ENCODE measurements around the gene AGXT2. TPM values are rescaled to one million over a fixed set of nuclear protein-coding genes. Genes with fewer than 3 reads are reported as not detected.

AGXT2 gene, protein sequence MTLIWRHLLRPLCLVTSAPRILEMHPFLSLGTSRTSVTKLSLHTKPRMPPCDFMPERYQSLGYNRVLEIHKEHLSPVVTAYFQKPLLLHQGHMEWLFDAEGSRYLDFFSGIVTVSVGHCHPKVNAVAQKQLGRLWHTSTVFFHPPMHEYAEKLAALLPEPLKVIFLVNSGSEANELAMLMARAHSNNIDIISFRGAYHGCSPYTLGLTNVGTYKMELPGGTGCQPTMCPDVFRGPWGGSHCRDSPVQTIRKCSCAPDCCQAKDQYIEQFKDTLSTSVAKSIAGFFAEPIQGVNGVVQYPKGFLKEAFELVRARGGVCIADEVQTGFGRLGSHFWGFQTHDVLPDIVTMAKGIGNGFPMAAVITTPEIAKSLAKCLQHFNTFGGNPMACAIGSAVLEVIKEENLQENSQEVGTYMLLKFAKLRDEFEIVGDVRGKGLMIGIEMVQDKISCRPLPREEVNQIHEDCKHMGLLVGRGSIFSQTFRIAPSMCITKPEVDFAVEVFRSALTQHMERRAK
- total RNA-seq (not detected in 2 replicates), polyA plus RNA-seq (not detected in 2 replicates), polyA minus RNA-seq (not detected in 2 replicates), Bru-seq, nascent RNA (percentile 1 among the genes with signal in this experiment), BruChase-seq, experiment 1, labeled RNA remaining after a 6-hour chase (percentile 3 among the genes with signal in this experiment), BruChase-seq, experiment 2, labeled RNA remaining after a 2-hour chase (percentile 2 among the genes with signal in this experiment)
- not detected in 2 replicates for polyA plus RNA-seq (2011; cell fraction: cytosol; rRNA removed)
- polyA plus RNA-seq (2011; cell fraction: nucleus; rRNA removed), result not detected in 2 replicates
- polyA plus RNA-seq (2012), result not detected in 2 replicates
- not detected for polyA minus RNA-seq (2011; cell fraction: cytosol; rRNA and poly(A)+ RNA removed)
- polyA minus RNA-seq (2011; cell fraction: nucleus; rRNA and poly(A)+ RNA removed), result not detected in 2 replicates
- long read RNA-seq, result 0 reads

DNA sequence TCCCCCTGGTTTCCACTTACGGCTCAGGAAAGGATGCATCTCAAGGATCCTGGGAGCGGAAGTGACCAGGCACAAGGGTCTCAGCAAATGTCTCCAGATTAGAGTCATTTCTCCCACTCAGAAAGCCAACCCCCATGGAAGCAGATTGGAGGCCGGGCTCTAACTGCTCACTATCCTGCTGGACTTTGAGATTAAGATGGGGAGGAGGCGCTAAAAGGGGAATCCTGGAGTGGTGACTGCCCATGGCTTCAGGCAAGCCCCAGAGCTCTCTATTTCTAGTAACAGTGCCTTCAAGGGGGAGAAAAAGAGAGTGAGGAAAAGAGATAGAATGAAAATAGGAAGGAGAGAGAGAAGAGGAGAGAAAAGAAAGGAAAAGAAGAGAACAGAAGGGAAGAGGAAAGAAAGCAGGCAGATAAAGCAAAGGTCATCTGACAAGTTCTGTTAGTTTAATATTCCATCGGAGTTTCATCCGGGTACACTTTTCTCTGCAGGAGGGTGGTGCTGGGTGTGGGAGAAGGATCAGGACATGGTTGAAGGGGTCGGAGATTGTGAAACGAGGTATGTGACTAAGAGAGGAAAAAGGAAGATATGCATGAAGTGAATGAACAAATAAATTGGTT is at the start of gene AGXT2:
Gene AGXT2, minus strand, starts transcription at position 165 of the 620 bp plus-strand sequence. Its CDS starts 57 bp downstream, at position 108.
- H3K79me2 ChIP-seq (ENCODE audit: control insufficient read depth, insufficient read depth, low read length), result no peaks in the 10 kb centered on the region
- TF ChIP-seq, protein P1, sequence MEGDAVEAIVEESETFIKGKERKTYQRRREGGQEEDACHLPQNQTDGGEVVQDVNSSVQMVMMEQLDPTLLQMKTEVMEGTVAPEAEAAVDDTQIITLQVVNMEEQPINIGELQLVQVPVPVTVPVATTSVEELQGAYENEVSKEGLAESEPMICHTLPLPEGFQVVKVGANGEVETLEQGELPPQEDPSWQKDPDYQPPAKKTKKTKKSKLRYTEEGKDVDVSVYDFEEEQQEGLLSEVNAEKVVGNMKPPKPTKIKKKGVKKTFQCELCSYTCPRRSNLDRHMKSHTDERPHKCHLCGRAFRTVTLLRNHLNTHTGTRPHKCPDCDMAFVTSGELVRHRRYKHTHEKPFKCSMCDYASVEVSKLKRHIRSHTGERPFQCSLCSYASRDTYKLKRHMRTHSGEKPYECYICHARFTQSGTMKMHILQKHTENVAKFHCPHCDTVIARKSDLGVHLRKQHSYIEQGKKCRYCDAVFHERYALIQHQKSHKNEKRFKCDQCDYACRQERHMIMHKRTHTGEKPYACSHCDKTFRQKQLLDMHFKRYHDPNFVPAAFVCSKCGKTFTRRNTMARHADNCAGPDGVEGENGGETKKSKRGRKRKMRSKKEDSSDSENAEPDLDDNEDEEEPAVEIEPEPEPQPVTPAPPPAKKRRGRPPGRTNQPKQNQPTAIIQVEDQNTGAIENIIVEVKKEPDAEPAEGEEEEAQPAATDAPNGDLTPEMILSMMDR (IDR thresholded peaks at IDR 0.05; ENCODE audit: extremely low read depth in 1 of 2, insufficient read depth in 1 of 2, low read depth in 1 of 2, low read length in 2 of 2), result no peak
- dilution Hi-C loops (cut with MboI; ENCODE audit: extremely low pct_ligation_motif_present, low sequenced_read_pairs) (no loop called here), intact Hi-C loops (cut with micrococcal nuclease) (no loop called here)
- ChIA-PET CTCF (no interaction called here), POLR2A (no interaction called here)
- no peaks in the 10 kb centered on the region for H4K20me1 ChIP-seq (replicated peaks; ENCODE audit: control insufficient read depth, extremely low read depth, insufficient read depth, low read length)
- H3K27me3 ChIP-seq (ENCODE audit: control insufficient read depth in 2 of 2, insufficient read depth in 2 of 2, low read length in 2 of 2), result peaks cover 0 to 2% of the 10 kb centered on the region in 2 experiments
- no peak within 1 kb of the TSS for H3K9ac ChIP-seq (replicated peaks; ENCODE audit: extremely low read depth, insufficient read depth, low read length)
- no peaks in the 10 kb centered on the region for H3K36me3 ChIP-seq (ENCODE audit: control insufficient read depth in 2 of 2, extremely low read depth in 1 of 2, insufficient read depth in 2 of 2, low read length in 2 of 2)
- no peak within 1 kb of the TSS for H3K4me2 ChIP-seq (ENCODE audit: insufficient read depth, low read length)
- no TSS peak for BruUV-seq (replicated peaks)
- no peak within 1 kb of the TSS for H3K4me3 ChIP-seq (replicated peaks in 1 of 3; ENCODE audit: insufficient read depth in 1 of 3, low read depth in 1 of 3, low read length in 3 of 3)
- no peak within 1 kb of the TSS for H2AFZ ChIP-seq (ENCODE audit: low read depth, low read length)
- no peak for DNase-seq (ENCODE audit: low read depth, low spot score)
- no peak for FAIRE-seq
- no peaks in the 10 kb centered on the region for H3K4me1 ChIP-seq (ENCODE audit: control insufficient read depth, extremely low read depth, insufficient read depth, low read length)
- H3K9me3 ChIP-seq (replicated peaks; ENCODE audit: control insufficient read depth, insufficient read depth, low read length), result no peaks in the 10 kb centered on the region
- H3K27ac ChIP-seq (ENCODE audit: insufficient read depth, low read depth, low read length), result no peak within 1 kb of the TSS
- H3K9me1 ChIP-seq (replicated peaks; ENCODE audit: control insufficient read depth, extremely low read depth, insufficient read depth, low read length), result no peaks in the 10 kb centered on the region

All from endothelial cell of umbilical vein (primary cell).